ENCODE data around the gene LRRFIP1.

Gene LRRFIP1

DNA sequence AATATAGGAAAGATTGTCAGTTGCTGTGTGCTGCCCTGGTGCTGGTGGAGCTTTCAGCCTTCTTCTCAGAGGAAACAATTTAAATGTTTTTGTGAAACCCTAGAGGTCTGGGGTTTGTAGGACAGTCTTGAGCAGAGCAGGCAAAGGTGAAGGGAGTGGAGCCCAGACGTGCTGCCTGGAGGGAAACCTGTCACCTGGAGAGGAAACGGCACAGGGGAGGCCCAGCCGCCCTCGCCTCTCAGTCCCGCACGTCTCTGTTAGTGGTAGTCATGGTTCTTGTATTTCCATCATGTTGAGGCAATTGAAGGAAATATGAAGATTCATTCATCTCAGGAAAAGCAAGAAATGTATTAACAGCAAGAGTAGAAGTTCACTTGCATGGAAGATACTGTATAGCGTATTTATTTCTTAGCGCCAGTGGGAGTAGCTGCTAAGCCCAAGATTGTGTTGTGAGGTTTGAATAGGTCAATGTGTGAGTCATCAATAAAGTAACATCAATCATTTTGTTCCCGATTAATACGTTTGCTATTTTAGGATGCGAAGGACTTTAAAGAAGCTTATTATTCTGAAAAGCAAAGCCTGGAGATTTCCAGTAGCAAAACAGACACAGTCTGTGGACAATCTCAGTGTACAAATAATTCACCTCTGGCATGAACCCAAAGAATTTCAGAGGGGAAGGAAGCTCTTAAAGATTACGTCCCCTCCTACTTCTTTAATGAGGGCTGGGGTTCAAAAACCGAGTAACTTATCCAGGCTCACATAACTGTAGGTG, 70.4 kb downstream of the LRRFIP1 start:
- WGBS, 2 donors (ENCODE audit: extremely low coverage in 2 of 2, insufficient read length in 2 of 2, insufficient replicate concordance in 1 of 2), result no CpG with 5 or more reads among the region's 13 CpGs
- Histone ChIP-seq H3K9ac (ENCODE audit: low read depth, low read length, poor library complexity) (no peak overlapping the region), H2BK120ac (ENCODE audit: low read depth, low read length) (no peak overlapping the region), H3K79me1 (ENCODE audit: low read depth, low read length) (peaks cover 3% of the 10 kb centered on the region), H3K27me3 (ENCODE audit: control insufficient read depth in 3 of 3, insufficient read depth in 3 of 3, low read depth in 1 of 3, low read length in 3 of 3) (peaks cover 0 to 19% (median 3%) of the 10 kb centered on the region in 3 experiments), H4K91ac (ENCODE audit: low read depth, low read length, poor library complexity) (no peak overlapping the region), H2AK5ac (ENCODE audit: low read depth, low read length) (no peak overlapping the region), H3K4ac (ENCODE audit: low read length) (no peak overlapping the region), H3K4me2 (ENCODE audit: insufficient read depth, low read length, poor library complexity, severe bottlenecking) (no peak overlapping the region), H3K27ac (replicated peaks; ENCODE audit: low read length) (no peak overlapping the region), H2BK12ac (ENCODE audit: low read length) (no peak overlapping the region), H4K8ac (ENCODE audit: low read depth, low read length) (no peak overlapping the region), H3K9me3 (replicated peaks in 1 of 2; ENCODE audit: control insufficient read depth in 2 of 2, insufficient read depth in 1 of 2, low read depth in 1 of 2, low read length in 2 of 2) (no peaks in the 10 kb centered on the region), H2BK15ac (ENCODE audit: low read length) (no peak overlapping the region), H2AFZ (ENCODE audit: low read length) (no peak overlapping the region), H3K18ac (ENCODE audit: low read length) (no peak overlapping the region), H3K14ac (ENCODE audit: low read length) (no peak overlapping the region), H3K4me3 (ENCODE audit: low read length in 2 of 2) (no peak overlapping the region), H3K4me1 (ENCODE audit: control insufficient read depth in 2 of 2, insufficient read depth in 1 of 2, low read depth in 1 of 2, low read length in 2 of 2) (peaks cover 12 to 42% of the 10 kb centered on the region in 2 donors), H2BK5ac (ENCODE audit: low read length) (no peak overlapping the region), H3K36me3 (replicated peaks in 1 of 2; ENCODE audit: control insufficient read depth in 2 of 2, insufficient read depth in 2 of 2, low read length in 2 of 2) (no peaks in the 10 kb centered on the region), H3K23ac (ENCODE audit: low read depth, low read length, poor library complexity) (no peak overlapping the region)
- DNase-seq (ENCODE audit: low spot score), result no peak

DNA sequence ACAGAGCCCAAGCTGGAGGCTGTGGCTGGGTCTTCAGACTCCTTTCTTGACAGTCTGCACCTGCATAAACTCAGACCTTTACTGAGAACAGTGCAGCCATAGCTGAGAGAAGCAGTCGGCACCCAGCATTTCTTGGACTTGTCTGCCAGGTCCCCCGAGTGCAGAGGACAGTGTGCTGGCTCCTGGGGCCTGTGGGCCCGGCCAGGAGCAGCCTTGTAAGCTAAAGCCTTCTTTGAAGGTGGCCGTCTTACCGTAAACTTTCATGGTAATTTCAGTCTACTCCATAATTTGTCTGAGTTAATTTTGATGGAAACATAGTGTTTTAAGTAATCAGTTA, 70.9 kb downstream of the LRRFIP1 start:
- Histone ChIP-seq H3K4me1 (ENCODE audit: control insufficient read depth in 2 of 2, insufficient read depth in 1 of 2, low read depth in 1 of 2, low read length in 2 of 2) (peaks cover 13 to 44% of the 10 kb centered on the region in 2 donors), H2BK5ac (ENCODE audit: low read length) (no peak overlapping the region), H2BK120ac (ENCODE audit: low read depth, low read length) (no peak overlapping the region), H3K4me3 (ENCODE audit: low read length in 2 of 2) (no peak overlapping the region), H3K79me1 (ENCODE audit: low read depth, low read length) (peaks cover 3% of the 10 kb centered on the region), H2BK15ac (ENCODE audit: low read length) (no peak overlapping the region), H4K91ac (ENCODE audit: low read depth, low read length, poor library complexity) (no peak overlapping the region), H2AFZ (ENCODE audit: low read length) (no peak overlapping the region), H3K18ac (ENCODE audit: low read length) (no peak overlapping the region), H3K27ac (replicated peaks; ENCODE audit: low read length) (no peak overlapping the region), H2BK12ac (ENCODE audit: low read length) (no peak overlapping the region), H3K27me3 (ENCODE audit: control insufficient read depth in 3 of 3, insufficient read depth in 3 of 3, low read depth in 1 of 3, low read length in 3 of 3) (peaks cover 0 to 13% (median 0%) of the 10 kb centered on the region in 3 experiments), H3K23ac (ENCODE audit: low read depth, low read length, poor library complexity) (no peak overlapping the region), H3K9ac (ENCODE audit: low read depth, low read length, poor library complexity) (no peak overlapping the region), H3K14ac (ENCODE audit: low read length) (no peak overlapping the region), H3K4me2 (ENCODE audit: insufficient read depth, low read length, poor library complexity, severe bottlenecking) (no peak overlapping the region), H3K4ac (ENCODE audit: low read length) (no peak overlapping the region), H3K9me3 (replicated peaks in 1 of 2; ENCODE audit: control insufficient read depth in 2 of 2, insufficient read depth in 1 of 2, low read depth in 1 of 2, low read length in 2 of 2) (no peaks in the 10 kb centered on the region), H3K36me3 (replicated peaks in 1 of 2; ENCODE audit: control insufficient read depth in 2 of 2, insufficient read depth in 2 of 2, low read length in 2 of 2) (no peaks in the 10 kb centered on the region), H2AK5ac (ENCODE audit: low read depth, low read length) (no peak overlapping the region), H4K8ac (ENCODE audit: low read depth, low read length) (no peak overlapping the region)
- no CpG with 5 or more reads among the region's 5 CpGs for WGBS, 2 donors (ENCODE audit: extremely low coverage in 2 of 2, insufficient read length in 2 of 2, insufficient replicate concordance in 1 of 2)
- DNase-seq (ENCODE audit: low spot score), result no peak

DNA sequence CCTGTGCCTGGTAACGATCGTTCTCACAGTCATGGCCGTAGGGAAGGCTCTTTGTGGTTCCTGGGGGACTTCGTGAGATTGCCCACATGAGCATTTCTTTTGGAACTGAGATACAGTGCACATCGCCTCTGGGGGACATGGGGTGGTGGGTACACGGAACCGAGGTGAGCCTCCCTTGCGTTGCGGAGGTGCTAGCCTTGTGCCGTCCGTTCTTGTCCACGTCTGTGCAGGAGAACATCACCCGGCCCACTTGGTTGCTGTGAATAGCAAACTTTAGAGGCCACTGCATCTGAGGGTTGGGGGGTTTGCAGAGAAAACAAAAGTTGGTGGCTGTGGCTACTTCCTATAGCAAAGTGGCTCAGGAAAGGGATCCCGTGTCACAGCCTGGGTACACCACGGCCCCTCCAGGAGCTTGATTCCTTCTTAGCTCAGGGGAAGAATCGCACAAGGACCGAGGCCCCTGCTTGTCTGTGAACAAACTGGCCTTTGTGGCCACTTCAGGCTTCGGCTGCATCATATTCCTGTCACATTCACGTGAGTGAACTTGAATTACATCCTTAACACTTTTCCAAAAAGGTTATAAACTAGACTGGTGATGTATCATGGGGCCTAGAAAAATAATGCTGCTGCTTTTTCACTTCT, 72.6 kb downstream of the LRRFIP1 start:
- Histone ChIP-seq H2BK12ac (ENCODE audit: low read length) (no peak overlapping the region), H3K27ac (replicated peaks; ENCODE audit: low read length) (no peak overlapping the region), H3K36me3 (replicated peaks in 1 of 2; ENCODE audit: control insufficient read depth in 2 of 2, insufficient read depth in 2 of 2, low read length in 2 of 2) (no peaks in the 10 kb centered on the region), H4K8ac (ENCODE audit: low read depth, low read length) (no peak overlapping the region), H3K18ac (ENCODE audit: low read length) (no peak overlapping the region), H3K4ac (ENCODE audit: low read length) (no peak overlapping the region), H3K4me3 (ENCODE audit: low read length in 2 of 2) (no peak overlapping the region), H3K79me1 (ENCODE audit: low read depth, low read length) (peaks cover 3% of the 10 kb centered on the region), H2AK5ac (ENCODE audit: low read depth, low read length) (no peak overlapping the region), H3K14ac (ENCODE audit: low read length) (no peak overlapping the region), H4K91ac (ENCODE audit: low read depth, low read length, poor library complexity) (no peak overlapping the region), H3K9me3 (replicated peaks in 1 of 2; ENCODE audit: control insufficient read depth in 2 of 2, insufficient read depth in 1 of 2, low read depth in 1 of 2, low read length in 2 of 2) (no peaks in the 10 kb centered on the region), H3K23ac (ENCODE audit: low read depth, low read length, poor library complexity) (no peak overlapping the region), H3K4me1 (ENCODE audit: control insufficient read depth in 2 of 2, insufficient read depth in 1 of 2, low read depth in 1 of 2, low read length in 2 of 2) (peaks cover 13 to 44% of the 10 kb centered on the region in 2 donors), H3K4me2 (ENCODE audit: insufficient read depth, low read length, poor library complexity, severe bottlenecking) (no peak overlapping the region), H2BK5ac (ENCODE audit: low read length) (no peak overlapping the region), H2BK15ac (ENCODE audit: low read length) (no peak overlapping the region), H3K27me3 (ENCODE audit: control insufficient read depth in 3 of 3, insufficient read depth in 3 of 3, low read depth in 1 of 3, low read length in 3 of 3) (no peaks in the 10 kb centered on the region), H3K9ac (ENCODE audit: low read depth, low read length, poor library complexity) (no peak overlapping the region), H2AFZ (ENCODE audit: low read length) (no peak overlapping the region), H2BK120ac (ENCODE audit: low read depth, low read length) (no peak overlapping the region)
- no peak for DNase-seq (ENCODE audit: low spot score)
- no CpG with 5 or more reads among the region's 19 CpGs for WGBS, 2 donors (ENCODE audit: extremely low coverage in 2 of 2, insufficient read length in 2 of 2, insufficient replicate concordance in 1 of 2)

DNA sequence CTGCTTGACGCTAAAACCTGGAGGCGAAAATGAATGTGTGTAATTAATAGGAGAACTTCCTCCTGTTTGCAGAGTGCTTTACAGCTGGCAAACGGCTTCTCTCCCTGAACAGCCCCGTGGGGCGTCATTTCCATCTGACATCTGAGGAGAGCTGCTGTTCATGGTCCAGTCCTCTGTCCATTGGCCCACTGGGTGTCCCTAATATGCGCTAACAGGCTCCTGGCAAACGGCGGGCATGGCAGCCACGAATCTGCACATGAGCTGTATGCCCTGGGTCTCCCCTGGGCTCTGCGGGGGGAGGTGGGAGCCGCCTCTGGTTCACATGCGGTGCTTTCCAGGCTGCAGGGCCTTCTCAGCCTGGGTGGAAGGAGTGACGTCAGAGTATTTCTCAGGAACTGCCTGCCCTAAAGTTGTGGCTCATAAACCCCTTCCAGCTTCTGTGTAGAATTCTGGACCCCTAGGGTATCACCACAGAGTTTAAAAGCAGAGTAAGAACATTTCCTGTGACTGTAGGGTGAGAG, 73.2 kb downstream of the LRRFIP1 start:
- no peaks in the 10 kb centered on the region for H3K36me3 ChIP-seq (replicated peaks in 1 of 2; ENCODE audit: control insufficient read depth in 2 of 2, insufficient read depth in 2 of 2, low read length in 2 of 2)
- no peak overlapping the region for H3K4ac ChIP-seq (ENCODE audit: low read length)
- H3K4me2 ChIP-seq (ENCODE audit: insufficient read depth, low read length, poor library complexity, severe bottlenecking), result no peak overlapping the region
- H3K18ac ChIP-seq (ENCODE audit: low read length), result peak overlapping the region; percentile 23
- no peak overlapping the region for H3K4me3 ChIP-seq (ENCODE audit: low read length in 2 of 2)
- H3K9ac ChIP-seq (ENCODE audit: low read depth, low read length, poor library complexity), result no peak overlapping the region
- no peak overlapping the region for H2AFZ ChIP-seq (ENCODE audit: low read length)
- H3K4me1 ChIP-seq (ENCODE audit: control insufficient read depth in 2 of 2, insufficient read depth in 1 of 2, low read depth in 1 of 2, low read length in 2 of 2), result peaks cover 13 to 44% of the 10 kb centered on the region in 2 donors
- H3K27me3 ChIP-seq (ENCODE audit: control insufficient read depth in 3 of 3, insufficient read depth in 3 of 3, low read depth in 1 of 3, low read length in 3 of 3), result no peaks in the 10 kb centered on the region
- no peak overlapping the region for H2AK5ac ChIP-seq (ENCODE audit: low read depth, low read length)
- no peak overlapping the region for H3K27ac ChIP-seq (replicated peaks; ENCODE audit: low read length)
- no peak overlapping the region for H3K23ac ChIP-seq (ENCODE audit: low read depth, low read length, poor library complexity)
- H4K91ac ChIP-seq (ENCODE audit: low read depth, low read length, poor library complexity), result no peak overlapping the region
- H3K79me1 ChIP-seq (ENCODE audit: low read depth, low read length), result peaks cover 3% of the 10 kb centered on the region
- no peaks in the 10 kb centered on the region for H3K9me3 ChIP-seq (replicated peaks in 1 of 2; ENCODE audit: control insufficient read depth in 2 of 2, insufficient read depth in 1 of 2, low read depth in 1 of 2, low read length in 2 of 2)
- no peak overlapping the region for H2BK12ac ChIP-seq (ENCODE audit: low read length)
- no peak overlapping the region for H3K14ac ChIP-seq (ENCODE audit: low read length)
- WGBS, 2 donors (ENCODE audit: extremely low coverage in 2 of 2, insufficient read length in 2 of 2, insufficient replicate concordance in 1 of 2), result no CpG with 5 or more reads among the region's 13 CpGs
- no peak overlapping the region for H2BK120ac ChIP-seq (ENCODE audit: low read depth, low read length)
- DNase-seq (ENCODE audit: low spot score), result no peak
- no peak overlapping the region for H4K8ac ChIP-seq (ENCODE audit: low read depth, low read length)
- no peak overlapping the region for H2BK5ac ChIP-seq (ENCODE audit: low read length)
- H2BK15ac ChIP-seq (ENCODE audit: low read length), result no peak overlapping the region
